HG02610 (cell line): Measurements from ENCODE around the gene CORO1C.
"Not testable (repeated sequence)": the region's sequence is repeated elsewhere in the genome, so short reads cannot be mapped to it uniquely, and the experiment has no call there.

ENCODE experiments used
- ATAC-seq: cut with Tn5 transposase; IDR thresholded peaks from one replicate; pipeline ENCODE4 v1.9.1; 2021; ENCODE audit warnings: mild to moderate bottlenecking, moderate library complexity; ENCODE audit not compliant: unreplicated experiment

The CORO1C gene

DNA sequence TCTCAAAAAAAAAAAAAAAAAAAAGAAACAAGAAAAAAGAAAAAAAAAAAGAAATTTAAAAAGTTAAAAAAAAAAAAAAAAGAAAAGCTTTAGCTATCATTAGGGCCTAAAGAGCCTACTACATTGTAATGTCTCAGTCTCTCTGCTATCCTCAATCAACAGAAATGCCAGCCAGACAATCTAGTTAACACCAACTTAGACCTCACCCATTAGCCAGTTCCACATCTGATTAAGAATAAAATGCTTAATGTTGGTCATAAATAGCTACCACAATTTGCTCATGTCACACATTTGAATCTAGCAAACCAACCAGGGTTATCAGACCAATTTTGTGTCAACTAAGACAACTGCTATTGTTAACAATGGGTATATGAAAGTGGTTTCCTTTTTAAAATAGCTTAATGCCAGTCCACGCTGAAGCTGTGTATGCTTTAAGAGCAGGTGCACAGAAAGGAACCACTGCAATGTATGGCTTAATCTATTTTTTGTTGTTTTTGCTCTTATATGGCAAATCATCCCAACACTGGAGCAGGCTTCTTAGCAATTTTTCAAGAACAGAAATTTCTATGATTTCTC lies 52.1 kb downstream of the CORO1C start:
- no peak for ATAC-seq

DNA sequence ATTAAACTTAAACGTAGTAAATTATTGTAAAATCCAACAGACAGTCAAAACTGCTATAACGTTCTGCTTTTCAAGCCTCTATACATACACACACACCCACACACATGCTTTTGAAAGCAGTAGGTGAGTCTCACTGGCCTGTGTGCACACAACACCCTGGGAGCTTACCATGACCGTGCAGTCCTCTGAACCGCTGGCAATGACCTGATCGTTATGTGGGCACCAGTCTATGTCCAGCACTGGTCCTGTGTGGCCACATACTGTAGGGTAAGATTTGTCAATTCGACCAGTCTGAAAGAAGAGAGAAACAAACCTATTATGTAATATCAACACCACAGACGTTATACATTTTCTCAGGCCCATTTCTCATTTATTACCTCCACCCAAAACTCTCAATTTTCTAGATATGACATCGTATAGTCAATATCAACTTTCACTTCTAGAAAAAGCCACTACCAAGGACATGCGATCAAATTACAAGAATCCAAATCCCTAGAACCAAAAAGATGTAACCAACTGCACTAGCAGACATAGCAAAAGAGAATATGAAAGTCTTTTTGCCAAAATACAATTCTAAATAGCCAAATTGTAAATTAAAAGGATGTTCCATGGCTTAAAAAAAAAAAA lies 53.1 kb downstream of the CORO1C start:
- ATAC-seq: no peak

DNA sequence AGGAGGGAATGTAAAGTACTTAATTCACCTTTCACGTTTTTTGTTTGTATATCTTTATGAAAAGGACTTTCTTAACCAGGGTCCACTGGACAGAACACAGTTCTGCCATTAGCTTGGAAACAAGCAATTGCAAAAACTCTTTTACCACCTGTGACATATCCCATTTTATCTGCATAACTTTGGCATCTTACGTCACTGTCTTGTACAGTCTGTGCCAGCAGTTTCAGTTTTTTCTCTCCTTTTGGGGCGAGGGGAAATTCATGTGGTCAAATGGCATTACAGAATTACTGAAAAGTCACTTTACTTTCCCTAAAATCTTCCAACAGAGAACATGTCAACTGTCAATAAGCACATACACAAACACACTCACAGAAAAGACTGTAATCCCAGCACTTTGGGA lies 53.9 kb downstream of the CORO1C start:
- no peak for ATAC-seq

DNA sequence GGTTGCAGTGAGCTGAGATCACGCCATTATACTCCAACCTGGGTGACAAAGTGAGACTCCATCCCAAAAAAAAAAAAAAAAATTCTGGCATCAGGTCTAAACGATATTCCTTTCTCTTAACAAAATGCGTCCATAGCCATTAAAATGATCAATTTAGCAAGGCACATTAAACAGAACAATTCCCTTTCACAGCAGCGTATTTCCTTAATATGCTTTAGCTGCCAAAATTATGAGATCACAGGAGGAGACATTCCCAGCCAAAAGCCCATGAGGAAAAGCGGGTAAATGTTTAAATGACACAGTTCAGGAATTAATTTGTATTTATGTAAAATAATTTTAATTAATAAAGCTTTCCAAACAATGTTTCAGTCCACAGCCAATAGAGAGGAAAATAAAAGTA lies 54.6 kb downstream of the CORO1C start:
- ATAC-seq: no peak

DNA sequence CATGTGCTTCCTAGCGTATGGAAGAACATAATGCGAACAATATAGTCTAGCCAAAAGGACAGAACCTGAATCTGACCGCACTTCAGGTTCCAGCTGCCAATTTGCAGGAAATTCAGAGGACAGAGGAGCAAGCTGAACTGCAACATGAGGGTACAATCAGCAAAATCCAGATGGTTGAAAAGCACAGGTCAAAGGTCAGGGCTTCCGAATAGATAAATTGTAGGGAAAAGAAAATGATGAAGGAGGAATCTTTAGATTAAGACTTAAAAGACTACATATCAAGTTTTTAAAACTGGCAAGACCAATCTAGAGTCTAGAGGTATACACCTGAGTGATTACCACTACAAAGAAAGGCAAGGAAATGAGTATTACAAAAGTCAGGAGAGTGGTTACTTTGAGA lies 55.5 kb downstream of the CORO1C start:
- ATAC-seq: no peak

DNA sequence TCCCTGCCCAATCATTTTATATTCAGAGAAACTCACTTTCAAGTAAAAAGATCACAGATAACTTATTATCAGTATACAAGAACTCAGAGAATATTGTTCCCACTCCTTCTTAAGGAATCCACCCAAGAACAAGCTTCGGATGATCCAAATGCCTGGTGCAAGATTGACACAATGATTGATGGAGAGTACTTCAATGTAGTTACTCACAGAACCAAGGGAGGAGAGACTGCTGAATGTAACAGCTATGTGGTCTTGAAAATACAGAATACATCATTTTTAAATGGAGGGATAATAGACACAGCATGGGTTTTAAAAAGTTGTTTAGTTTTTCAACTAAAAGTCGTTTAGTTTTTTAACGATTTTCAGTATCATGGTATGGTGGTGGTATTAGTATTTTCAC lies 59.3 kb downstream of the CORO1C start:
- no peak for ATAC-seq

DNA sequence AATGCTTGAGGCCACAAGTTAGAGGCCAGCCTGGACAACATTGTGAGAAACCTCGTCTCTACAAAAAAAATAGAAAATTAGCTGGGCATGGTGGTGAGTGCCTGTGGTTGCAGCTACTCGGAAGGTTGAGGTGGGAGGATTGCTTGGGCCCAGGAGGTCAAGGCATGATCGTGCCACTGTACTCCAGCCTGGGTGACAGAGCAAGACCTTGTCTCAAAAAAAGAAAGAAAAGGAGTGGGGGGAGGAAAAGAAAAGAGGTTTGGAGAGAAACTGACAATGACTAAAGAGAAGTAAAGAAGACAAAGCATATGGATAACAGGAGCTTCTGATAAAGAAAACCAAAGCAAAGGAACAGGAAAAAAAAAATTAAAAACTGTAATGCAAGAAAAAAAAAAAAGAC lies 60.2 kb downstream of the CORO1C start:
- no peak for ATAC-seq

DNA sequence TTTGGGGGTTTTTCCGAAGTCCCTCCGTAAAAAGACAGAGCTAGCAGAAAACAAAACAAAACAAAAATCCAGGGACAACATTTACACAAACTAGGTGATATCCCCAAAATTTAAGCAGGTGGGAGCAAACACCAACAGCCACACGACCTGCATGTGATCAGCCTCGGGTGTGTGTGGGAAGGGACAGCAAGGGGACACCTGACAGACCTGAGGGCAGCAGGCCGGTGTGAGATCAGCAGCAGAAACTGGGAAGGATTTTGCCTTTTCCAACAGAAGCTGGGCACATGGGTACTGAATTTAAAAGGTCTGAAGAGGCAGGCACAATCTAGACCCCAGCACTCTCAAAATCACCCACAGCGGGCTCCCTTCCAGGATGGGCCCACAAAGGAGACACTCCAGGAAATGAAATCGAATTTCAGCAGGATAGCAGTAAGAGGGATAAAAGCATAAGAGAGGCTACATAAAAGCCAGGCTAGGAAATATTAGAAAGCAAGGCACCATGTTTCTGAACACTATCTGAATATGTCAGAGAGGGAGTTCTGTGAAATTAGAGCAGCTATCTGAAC lies 61.2 kb downstream of the CORO1C start:
- no peak for ATAC-seq

DNA sequence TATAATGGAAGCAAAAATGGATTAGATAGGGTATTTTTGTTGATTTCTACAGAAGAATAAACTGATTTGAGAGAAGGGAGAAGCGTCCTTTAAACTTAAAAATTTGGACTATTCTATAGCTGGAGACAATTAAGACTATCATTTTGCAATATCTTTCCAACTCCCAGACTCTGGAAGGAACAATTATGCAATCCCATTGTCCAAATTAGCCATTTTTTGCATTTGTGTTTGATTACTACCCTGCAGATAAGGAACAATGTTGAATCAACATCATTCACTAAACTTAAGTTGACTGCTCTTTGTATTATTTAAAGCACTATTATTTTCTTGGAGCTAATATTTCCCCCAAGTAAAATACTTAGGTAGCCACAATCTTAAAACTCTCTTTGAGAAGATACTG lies 62.8 kb downstream of the CORO1C start:
- ATAC-seq: no peak

DNA sequence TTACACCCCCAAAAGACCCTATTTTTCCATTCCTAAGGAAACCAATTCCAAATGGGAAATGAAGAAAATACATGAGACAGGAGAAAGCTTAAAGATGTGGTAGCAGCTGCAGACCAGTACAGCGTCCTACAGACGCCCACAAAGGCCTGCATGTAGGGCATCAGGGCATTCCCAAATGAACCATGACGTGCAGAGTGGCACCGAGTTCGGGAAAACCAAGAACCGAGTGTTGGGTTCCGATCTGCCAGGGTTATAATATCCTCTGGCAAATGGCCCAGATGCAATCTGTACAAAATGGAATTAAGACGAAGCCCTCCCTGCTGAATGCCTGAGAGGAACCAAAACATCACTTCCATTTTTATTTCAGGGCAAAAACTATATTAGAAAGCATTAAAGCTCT lies 63.3 kb downstream of the CORO1C start:
- ATAC-seq: no peak

DNA sequence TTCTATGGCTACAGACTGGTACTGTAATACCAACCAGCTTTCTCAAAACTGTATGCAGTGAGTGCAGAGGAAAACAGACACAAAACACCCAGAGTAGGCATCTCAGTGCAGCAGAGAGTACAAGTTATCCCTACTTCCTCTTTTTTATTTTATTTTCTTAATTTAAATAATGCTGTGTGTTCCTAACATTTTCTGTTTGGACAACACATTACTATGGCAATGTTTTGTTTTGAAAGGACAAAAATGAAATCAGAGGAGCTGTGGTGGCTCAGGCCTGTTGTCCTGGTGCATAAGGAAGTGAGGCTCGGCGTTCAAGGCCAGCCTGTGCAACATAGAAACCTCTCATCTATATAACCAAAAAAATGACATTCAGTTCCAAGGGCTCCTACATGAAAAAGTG lies 64.0 kb downstream of the CORO1C start:
- no peak for ATAC-seq

DNA sequence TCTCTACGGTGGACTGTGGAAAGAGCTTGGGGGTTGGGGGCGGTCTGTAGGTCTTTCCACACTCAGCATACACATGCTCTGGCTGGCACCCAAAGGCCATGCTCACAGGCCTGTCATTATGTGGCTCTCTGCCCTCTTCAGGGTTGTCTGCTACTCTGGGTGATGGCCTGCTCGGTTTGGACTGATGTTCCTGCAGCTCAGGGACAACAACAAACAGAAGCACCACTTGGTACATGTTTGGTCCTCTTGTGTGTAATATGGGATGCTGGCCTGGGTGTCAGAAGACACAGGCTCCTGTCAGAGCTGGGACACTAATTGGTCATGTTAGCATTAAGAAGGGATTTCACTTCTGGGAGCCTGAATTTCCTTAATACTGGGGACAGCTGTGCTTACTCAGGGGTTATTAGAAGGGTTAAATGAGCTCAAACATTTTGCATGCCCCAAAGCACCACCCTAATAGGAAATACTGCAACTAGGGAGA lies 64.9 kb downstream of the CORO1C start:
- ATAC-seq: no peak

DNA sequence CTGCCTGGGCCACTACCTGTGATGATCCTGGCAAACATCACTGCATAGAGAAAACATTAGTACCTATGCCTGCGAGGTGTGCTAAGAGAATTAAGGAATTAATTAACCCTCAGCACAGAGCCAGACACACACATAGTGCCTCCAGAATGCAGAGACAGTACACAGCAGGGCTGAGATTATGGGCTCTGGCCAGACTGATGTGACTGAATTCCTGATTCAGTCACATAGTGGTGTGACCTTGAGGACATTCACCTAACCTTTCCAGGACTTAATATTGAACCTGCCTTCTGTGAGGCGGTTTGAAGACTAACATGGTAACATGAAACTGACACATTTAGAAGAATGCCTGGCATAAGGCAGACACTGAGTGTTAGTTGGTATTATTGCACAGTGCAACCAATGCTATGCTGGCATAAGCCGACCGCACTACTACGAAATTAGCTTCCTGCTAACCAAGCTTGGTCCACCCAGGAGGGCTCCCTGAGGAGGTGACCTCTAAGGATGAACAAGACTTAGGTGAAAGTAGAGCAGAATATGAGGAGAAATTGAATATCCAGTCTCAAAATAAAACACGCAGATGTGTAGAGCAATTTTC lies 65.6 kb downstream of the CORO1C start:
- no peak for ATAC-seq

DNA sequence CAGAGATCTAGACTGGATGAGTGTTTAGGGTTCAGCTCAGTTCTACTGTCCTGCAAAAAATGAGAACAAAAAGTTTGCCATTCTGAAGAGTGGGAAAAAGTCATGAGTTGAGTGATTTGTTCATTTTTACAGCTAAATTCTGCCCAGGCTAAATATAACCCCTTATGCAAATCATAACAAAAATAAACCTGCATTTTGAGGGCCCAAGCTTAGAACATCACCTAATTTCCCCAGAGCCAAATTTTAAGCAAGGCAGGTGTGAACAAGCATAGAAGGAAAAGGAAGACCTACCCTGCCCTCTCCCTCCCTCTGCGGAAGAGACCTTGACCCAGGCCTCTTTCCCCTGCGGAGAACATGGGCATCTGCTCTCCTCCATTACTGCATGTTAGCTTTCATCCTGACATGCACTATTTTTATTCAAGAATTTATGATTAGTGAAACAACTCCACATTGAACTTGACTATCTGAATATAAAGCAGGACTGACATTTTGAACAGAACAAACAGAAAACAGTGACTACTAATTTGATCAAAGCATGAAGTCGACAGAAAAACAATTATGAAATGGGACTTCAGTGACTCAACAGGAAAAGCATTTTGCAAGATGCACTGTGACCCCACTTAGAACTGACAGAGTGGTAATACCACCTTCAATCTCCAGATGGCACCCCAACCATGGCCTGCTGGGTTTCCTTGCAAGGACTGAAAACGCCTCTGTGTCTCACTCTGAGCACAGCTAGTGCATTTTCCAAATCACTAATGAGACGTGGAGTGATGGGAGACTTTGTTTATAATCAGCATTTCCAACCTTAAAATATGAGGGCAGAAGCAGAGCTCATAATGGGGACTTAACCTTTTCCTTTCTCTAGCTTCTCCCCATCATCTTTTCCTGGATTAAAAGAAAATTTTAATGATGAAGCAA lies 66.7 kb downstream of the CORO1C start:
- peak; percentile 71 for ATAC-seq

DNA sequence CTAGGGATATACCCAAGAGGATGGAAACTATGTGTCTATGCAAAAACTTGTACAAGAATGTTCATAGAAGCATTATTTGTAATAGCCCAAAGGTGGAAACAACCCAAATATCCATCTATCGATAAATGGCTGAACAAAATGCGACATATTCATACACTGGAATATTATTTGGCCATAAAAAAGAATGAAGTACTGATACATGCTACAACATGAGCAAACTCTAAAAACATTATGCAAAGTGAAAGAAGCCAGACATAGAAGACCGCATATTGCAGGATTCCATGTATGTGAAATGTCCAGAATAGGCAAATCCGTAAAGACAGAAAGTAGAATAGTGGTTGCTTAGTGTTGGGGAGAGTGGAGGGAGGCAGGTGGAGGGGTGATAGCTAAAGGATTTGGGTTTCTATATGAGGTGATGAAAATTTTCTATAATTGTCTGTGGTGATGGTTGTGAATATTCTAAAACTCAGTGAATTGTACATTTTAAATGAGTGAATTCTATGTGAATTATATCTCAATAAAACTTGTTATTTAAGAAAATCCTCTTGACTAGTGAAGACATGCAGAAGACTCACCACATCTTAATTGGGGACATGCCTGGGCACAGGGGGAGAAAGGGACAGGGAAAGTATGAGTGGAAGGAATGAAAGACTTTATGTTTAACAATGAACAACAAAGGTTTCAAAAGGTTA lies 67.8 kb downstream of the CORO1C start:
- no peak for ATAC-seq

DNA sequence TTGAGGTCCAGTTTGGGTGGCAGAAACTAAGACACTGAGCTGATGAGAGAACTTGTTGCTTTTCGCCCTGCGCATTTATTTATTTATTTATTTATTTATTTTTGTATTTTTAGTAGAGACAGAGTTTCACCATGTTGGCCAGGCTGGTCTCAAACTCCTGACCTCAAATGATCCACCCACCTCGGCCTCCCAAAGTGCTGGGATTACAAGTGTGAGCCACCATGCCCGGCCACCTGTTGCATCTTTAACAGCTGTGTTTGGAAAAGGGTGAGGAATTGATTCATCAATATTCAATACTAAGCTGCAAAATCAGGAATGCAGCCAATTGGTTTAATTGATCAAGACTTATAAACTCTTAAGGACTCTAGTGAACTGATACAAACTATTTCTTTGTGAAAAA lies 73.2 kb downstream of the CORO1C start:
- ATAC-seq: not testable (repeated sequence)

DNA sequence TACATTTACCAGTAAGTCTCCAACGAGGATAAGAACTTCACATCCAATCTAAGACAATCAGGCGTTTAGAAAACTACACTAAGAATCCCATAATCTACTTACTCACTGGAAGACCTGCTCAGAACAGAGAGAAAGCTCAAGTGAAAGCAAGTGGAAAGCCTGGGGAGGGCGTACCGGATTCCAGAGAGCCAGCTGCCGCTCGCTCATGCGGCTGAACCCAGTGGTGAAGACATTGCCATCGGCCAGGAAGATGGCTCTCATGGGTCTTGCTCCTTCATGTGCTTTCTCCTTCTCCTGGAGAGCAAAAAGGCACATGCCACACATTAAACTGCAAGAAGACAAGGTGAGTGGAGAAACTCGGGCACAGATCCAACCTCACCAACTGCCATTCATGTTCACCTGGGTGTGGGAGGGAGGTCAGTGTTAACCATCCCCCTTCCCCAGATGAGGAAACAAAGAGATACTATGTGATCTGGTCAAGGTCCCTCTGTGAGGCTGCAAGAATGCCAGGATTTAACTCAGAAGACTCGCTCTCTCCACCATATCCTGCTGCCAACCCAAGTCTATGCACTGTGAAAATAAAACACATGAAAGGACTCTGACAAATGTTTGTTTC lies 74.1 kb downstream of the CORO1C start:
- ATAC-seq: no peak

DNA sequence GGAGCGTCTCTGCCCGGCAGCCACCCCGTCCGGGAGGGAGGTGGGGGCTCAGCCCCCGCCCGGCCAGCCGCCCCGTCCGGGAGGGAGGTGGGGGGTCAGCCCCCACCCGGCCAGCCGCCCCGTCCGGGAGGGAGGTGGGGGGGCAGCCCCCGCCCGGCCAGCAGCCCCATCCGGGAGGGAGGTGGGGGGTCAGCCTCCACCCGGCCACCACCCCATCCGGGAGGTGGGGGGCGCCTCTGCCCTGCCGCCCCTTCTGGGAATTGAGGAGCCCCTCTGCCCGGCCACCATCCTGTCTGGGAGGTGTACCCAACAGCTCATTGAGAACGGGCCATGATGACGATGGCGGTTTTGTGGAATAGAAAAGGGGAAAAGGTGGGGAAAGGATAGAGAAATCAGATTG lies 75.1 kb downstream of the CORO1C start:
- ATAC-seq: not testable (repeated sequence)

DNA sequence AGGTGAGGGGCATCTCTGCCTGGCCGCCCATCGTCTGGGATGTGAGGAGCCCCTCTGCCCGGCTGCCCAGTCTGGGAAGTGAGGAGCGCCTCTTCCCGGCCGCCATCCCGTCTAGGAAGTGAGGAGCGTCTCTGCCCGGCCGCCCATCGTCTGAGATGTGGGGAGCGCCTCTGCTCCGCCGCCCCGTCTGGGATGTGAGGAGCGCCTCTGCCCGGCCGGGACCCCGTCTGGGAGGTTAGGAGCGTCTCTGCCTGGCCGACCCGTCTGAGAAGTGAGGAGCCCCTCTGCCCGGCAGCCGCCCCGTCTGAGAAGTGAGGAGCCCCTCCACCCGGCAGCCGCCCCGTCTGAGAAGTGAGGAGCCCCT lies 75.5 kb downstream of the CORO1C start:
- ATAC-seq: not testable (repeated sequence)

DNA sequence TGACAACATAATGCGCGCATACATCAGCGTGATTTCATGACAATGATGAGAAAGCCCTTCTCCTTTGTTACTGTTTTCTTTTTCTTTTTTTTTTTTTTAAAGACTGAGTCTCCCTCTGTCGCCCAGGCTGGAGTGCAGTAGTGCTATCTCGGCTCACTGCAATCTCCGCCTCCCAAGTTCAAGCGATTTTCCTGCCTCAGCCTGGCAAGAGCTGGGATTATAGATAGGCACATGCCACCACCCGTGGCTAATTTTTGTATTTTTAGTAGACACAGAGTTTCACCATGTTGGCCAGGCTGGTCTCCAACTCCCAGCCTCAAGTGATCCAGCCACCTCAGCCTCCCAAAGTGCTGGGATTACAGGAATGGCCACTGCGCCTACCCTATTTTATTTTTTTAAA lies 76.7 kb downstream of the CORO1C start:
- not testable (repeated sequence) for ATAC-seq
